Progenitor cell of endocrine pancreas (in vitro differentiated cells): ENCODE results near the gene LRP2. TPM values are rescaled to one million over a fixed set of nuclear protein-coding genes. Genes with fewer than 3 reads are reported as not detected.
"Not testable (repeated sequence)": the region's sequence is repeated elsewhere in the genome, so short reads cannot be mapped to it uniquely, and the experiment has no call there.

ENCODE experiments used
- DNase-seq: peaks from one replicate; pipeline ENCODE4 v3.0.0; 2021; ENCODE audit warnings: low spot score; ENCODE audit not compliant: unreplicated experiment
- H3K27ac Mint-ChIP-seq: 2 replicates; pipeline ENCODE4 v1.8.0; 2021; ENCODE audit warnings: mild to moderate bottlenecking, moderate library complexity, mixed read lengths
- H3K27me3 Mint-ChIP-seq: 2 replicates; pipeline ENCODE4 v1.8.0; 2021; ENCODE audit warnings: mixed read lengths
- H3K36me3 Mint-ChIP-seq: 2 replicates; pipeline ENCODE4 v1.8.0; 2022; ENCODE audit warnings: mixed read lengths; ENCODE audit not compliant: insufficient read depth
- H3K4me1 Mint-ChIP-seq: 2 replicates; pipeline ENCODE4 v1.8.0; 2021; ENCODE audit warnings: low read depth, mixed read lengths
- H3K4me3 Mint-ChIP-seq: 2 replicates; pipeline ENCODE4 v1.8.0; 2021; ENCODE audit warnings: low read depth, mild to moderate bottlenecking, moderate library complexity, mixed read lengths
- H3K9me3 Mint-ChIP-seq: 2 replicates; pipeline ENCODE4 v1.8.0; 2021; ENCODE audit warnings: low read depth, mixed read lengths
- total RNA-seq: library from RNA; stranded (reverse); gene quantifications from 2 replicates; pipeline ENCODE4 v1.2.1, GENCODE V29; 2021
- TF ChIP-seq, protein P1 (sequence below): fragments of 200-600 bp; sonication (generic); IDR thresholded peaks from one replicate; pipeline ENCODE4 v1.5.0; 2021; ENCODE audit warnings: antibody characterized with exemption, mild to moderate bottlenecking; ENCODE audit not compliant: unreplicated experiment

The LRP2 gene
- total RNA-seq, 1 donor from 2014 or later: 44.4 TPM

GRCh38 chr2:169285531-169286235 lies 76.7 kb downstream of the LRP2 start:
- peaks cover 23% of the 10 kb centered on the region for H3K36me3 Mint-ChIP-seq
- H3K4me1 Mint-ChIP-seq: peaks cover 14% of the 10 kb centered on the region
- no peak overlapping the region for H3K4me3 Mint-ChIP-seq
- no peak for DNase-seq
- H3K27ac Mint-ChIP-seq: peak overlapping the region; percentile 74
- TF ChIP-seq, protein P1, sequence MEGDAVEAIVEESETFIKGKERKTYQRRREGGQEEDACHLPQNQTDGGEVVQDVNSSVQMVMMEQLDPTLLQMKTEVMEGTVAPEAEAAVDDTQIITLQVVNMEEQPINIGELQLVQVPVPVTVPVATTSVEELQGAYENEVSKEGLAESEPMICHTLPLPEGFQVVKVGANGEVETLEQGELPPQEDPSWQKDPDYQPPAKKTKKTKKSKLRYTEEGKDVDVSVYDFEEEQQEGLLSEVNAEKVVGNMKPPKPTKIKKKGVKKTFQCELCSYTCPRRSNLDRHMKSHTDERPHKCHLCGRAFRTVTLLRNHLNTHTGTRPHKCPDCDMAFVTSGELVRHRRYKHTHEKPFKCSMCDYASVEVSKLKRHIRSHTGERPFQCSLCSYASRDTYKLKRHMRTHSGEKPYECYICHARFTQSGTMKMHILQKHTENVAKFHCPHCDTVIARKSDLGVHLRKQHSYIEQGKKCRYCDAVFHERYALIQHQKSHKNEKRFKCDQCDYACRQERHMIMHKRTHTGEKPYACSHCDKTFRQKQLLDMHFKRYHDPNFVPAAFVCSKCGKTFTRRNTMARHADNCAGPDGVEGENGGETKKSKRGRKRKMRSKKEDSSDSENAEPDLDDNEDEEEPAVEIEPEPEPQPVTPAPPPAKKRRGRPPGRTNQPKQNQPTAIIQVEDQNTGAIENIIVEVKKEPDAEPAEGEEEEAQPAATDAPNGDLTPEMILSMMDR: no peak
- no peaks in the 10 kb centered on the region for H3K27me3 Mint-ChIP-seq
- no peaks in the 10 kb centered on the region for H3K9me3 Mint-ChIP-seq

GRCh38 chr2:169280502-169280901 lies 81.8 kb downstream of the LRP2 start:
- Mint-ChIP-seq H3K27ac (no peak overlapping the region), H3K9me3 (no peaks in the 10 kb centered on the region), H3K27me3 (no peaks in the 10 kb centered on the region), H3K36me3 (peaks cover 21% of the 10 kb centered on the region), H3K4me3 (no peak overlapping the region), H3K4me1 (peaks cover 2% of the 10 kb centered on the region)
- no peak for DNase-seq
- TF ChIP-seq, protein P1: no peak

- H3K27me3 Mint-ChIP-seq: no peaks in the 10 kb centered on the region
- TF ChIP-seq, protein P1: peak; percentile 36
- DNase-seq: no peak
- H3K4me1 Mint-ChIP-seq: peaks cover 2% of the 10 kb centered on the region
- H3K36me3 Mint-ChIP-seq: peaks cover 24% of the 10 kb centered on the region
- no peak overlapping the region for H3K4me3 Mint-ChIP-seq
- no peaks in the 10 kb centered on the region for H3K9me3 Mint-ChIP-seq
- H3K27ac Mint-ChIP-seq: no peak overlapping the region
Observed at GRCh38 chr2:169275696-169276444, 86.5 kb downstream of the LRP2 start.

DNA sequence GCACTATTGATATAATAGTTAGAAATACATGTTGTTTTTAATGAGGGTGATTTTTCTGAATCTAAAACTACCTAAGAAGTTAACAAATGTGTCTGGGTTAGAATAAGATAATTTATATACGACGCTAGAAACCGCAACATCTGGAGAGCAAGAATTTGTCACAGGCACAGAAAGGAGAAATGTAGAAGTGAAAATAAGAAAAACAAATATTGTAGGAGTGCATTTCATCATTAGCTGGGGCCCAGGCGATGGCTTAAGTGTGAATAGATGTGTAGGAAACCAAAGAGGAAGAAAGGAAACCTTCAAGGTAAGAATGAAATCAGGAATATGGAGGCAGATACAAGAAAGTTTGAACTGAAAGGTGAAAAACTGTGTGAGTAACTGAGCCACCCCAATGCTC lies 90.3 kb downstream of the LRP2 start:
- Mint-ChIP-seq H3K27me3 (no peaks in the 10 kb centered on the region), H3K36me3 (peaks cover 26% of the 10 kb centered on the region), H3K9me3 (no peaks in the 10 kb centered on the region), H3K27ac (no peak overlapping the region), H3K4me3 (no peak overlapping the region), H3K4me1 (peaks cover 2% of the 10 kb centered on the region)
- no peak for DNase-seq
- TF ChIP-seq, protein P1: no peak

GRCh38 chr2:169270574-169270973 lies 91.8 kb downstream of the LRP2 start:
- H3K36me3 Mint-ChIP-seq: peaks cover 26% of the 10 kb centered on the region
- H3K9me3 Mint-ChIP-seq, DNase-seq, H3K27me3 Mint-ChIP-seq, H3K4me1 Mint-ChIP-seq, H3K4me3 Mint-ChIP-seq, H3K27ac Mint-ChIP-seq: not testable (repeated sequence)

DNA sequence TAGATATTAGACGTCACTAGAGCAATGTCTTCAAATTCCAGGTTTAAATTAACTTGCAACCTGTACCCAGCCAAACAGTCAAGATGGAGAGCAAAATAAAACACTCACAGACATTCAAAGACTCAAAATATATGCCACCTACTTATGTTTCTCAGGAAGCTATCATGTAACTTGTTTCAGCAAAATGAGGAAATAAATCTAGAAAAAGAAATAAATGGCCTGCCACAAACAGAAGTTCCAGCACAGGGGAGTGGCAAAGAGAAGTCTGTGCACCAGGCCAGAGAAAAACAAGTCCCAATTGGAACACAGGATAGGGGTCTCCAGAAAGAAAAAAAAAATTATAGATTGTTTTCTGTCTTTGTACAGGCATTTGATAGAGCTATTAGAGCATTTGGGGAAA lies 96.7 kb downstream of the LRP2 start:
- Mint-ChIP-seq H3K36me3 (peaks cover 18% of the 10 kb centered on the region), H3K27ac (no peak overlapping the region), H3K4me1 (no peaks in the 10 kb centered on the region), H3K9me3 (no peaks in the 10 kb centered on the region), H3K27me3 (no peaks in the 10 kb centered on the region), H3K4me3 (no peak overlapping the region)
- TF ChIP-seq, protein P1: no peak
- no peak for DNase-seq
